OCI-LY7 (cell line): ENCODE results near the gene TCF23. TPM values are rescaled to one million over a fixed set of nuclear protein-coding genes. Genes with fewer than 3 reads are reported as not detected.

ENCODE experiments used
- BruUV-seq: library from RNA; stranded (reverse); fragments of 400-500 nt; replicated peaks from 2 replicates; lab custom pipeline; 2021; lab: Mats Ljungman, UMichigan
- CTCF ChIA-PET: fragments of 300-600 bp; sonication (Branson Sonifier 250); formaldehyde crosslinking; loops from one replicate; lab custom pipeline; 2022; ENCODE audit warnings: antibody characterized with exemption; ENCODE audit not compliant: unreplicated experiment; lab: Charles Lee
- POLR2A ChIA-PET: fragments of 300-600 bp; sonication (Branson Sonifier 250); formaldehyde crosslinking; loops from one replicate; lab custom pipeline; 2022; ENCODE audit warnings: antibody characterized with exemption; lab: Charles Lee
- DNase-seq: peaks from one replicate; pipeline ENCODE4 v3.0.0-alpha.2; 2015; ENCODE audit warnings: low spot score
- H2AFZ ChIP-seq: fragments of 200-600 bp; sonication (generic), shearing (Covaris generic); 2 replicates; pipeline ENCODE4 v1.6.1; 2014; ENCODE audit warnings: mild to moderate bottlenecking, antibody characterized with exemption, low read length, moderate library complexity
- H3K27ac ChIP-seq: fragments of 200-600 bp; sonication (generic); 2 replicates; pipeline ENCODE4 v1.5.1; 2014; ENCODE audit warnings: mixed run types, low read depth, mild to moderate bottlenecking, moderate library complexity, low read length, inconsistent platforms; ENCODE audit not compliant: poor library complexity, severe bottlenecking
- H3K36me3 ChIP-seq: fragments of 200-600 bp; sonication (generic); 2 replicates; pipeline ENCODE4 v1.6.1; 2014; ENCODE audit warnings: mild to moderate bottlenecking, antibody characterized with exemption, low read length, moderate library complexity, mixed read lengths; ENCODE audit not compliant: insufficient read depth
- H3K4me1 ChIP-seq: fragments of 200-600 bp; sonication (generic); 2 replicates; pipeline ENCODE4 v1.5.1; 2014; ENCODE audit warnings: mild to moderate bottlenecking, low read length; ENCODE audit not compliant: insufficient read depth, poor library complexity, severe bottlenecking
- H3K4me2 ChIP-seq: fragments of 200-600 bp; sonication (generic); 2 replicates; pipeline ENCODE4 v1.6.1; 2014; ENCODE audit warnings: mild to moderate bottlenecking, low read length
- H3K4me3 ChIP-seq: fragments of 200-600 bp; sonication (generic); 2 replicates; pipeline ENCODE4 v1.5.1; 2014; ENCODE audit warnings: mild to moderate bottlenecking, low read depth, low read length; ENCODE audit not compliant: poor library complexity, severe bottlenecking
- H3K79me2 ChIP-seq: fragments of 200-600 bp; sonication (generic); 2 replicates; pipeline ENCODE4 v1.6.1; 2016; ENCODE audit warnings: low read depth, mild to moderate bottlenecking, low read length, moderate library complexity, mixed read lengths; ENCODE audit not compliant: insufficient read depth
- H3K9me2 ChIP-seq: fragments of 200-600 bp; sonication (generic); 2 replicates; pipeline ENCODE4 v1.6.1; 2016; ENCODE audit warnings: mild to moderate bottlenecking, low read length, mixed read lengths; ENCODE audit not compliant: insufficient read depth
- H3K9me3 ChIP-seq: fragments of 200-600 bp; sonication (generic); 2 replicates; pipeline ENCODE4 v1.6.1; 2014; ENCODE audit warnings: mild to moderate bottlenecking, mixed run types, low read length, mixed read lengths
- H4K20me1 ChIP-seq: fragments of 200-600 bp; sonication (generic); 2 replicates; pipeline ENCODE4 v1.6.1; 2014; ENCODE audit warnings: mild to moderate bottlenecking, antibody characterized with exemption, low read length, moderate library complexity, mixed read lengths; ENCODE audit not compliant: insufficient read depth
- CTCF ChIP-seq: fragments of 200-600 bp; sonication (generic); conservative IDR thresholded peaks from 2 replicates; pipeline ENCODE4 v1.5.1; 2014; ENCODE audit warnings: mild to moderate bottlenecking, antibody characterized with exemption, low read length, moderate library complexity, mixed read lengths
- EZH2phosphoT487 ChIP-seq: fragments of 200-600 bp; sonication (generic); IDR thresholded peaks from 2 replicates; pipeline ENCODE4 v1.6.1; 2018; ENCODE audit warnings: low read depth, borderline replicate concordance, mild to moderate bottlenecking, mixed run types, antibody characterized with exemption, low read length, moderate library complexity, mixed read lengths
- intact Hi-C: fragments of 100-400 bp; cut with micrococcal nuclease; formaldehyde crosslinking; loops from one replicate; pipeline ENCODE4 v1.10.0; 2022; ENCODE audit not compliant: unreplicated experiment
- total RNA-seq, 2 experiments: library from RNA; depleted of rRNA in 1 of 2; stranded (reverse); fragments of >200 nt in 1 of 2; shearing (Covaris generic) in 1 of 2; gene quantifications; 2 replicates each; pipeline ENCODE4 v1.2.3, GENCODE V29; 2014 to 2022

Gene TCF23
- total RNA-seq, 2 experiments from 2014 or later: 0.25 TPM; not detected in 1

DNA sequence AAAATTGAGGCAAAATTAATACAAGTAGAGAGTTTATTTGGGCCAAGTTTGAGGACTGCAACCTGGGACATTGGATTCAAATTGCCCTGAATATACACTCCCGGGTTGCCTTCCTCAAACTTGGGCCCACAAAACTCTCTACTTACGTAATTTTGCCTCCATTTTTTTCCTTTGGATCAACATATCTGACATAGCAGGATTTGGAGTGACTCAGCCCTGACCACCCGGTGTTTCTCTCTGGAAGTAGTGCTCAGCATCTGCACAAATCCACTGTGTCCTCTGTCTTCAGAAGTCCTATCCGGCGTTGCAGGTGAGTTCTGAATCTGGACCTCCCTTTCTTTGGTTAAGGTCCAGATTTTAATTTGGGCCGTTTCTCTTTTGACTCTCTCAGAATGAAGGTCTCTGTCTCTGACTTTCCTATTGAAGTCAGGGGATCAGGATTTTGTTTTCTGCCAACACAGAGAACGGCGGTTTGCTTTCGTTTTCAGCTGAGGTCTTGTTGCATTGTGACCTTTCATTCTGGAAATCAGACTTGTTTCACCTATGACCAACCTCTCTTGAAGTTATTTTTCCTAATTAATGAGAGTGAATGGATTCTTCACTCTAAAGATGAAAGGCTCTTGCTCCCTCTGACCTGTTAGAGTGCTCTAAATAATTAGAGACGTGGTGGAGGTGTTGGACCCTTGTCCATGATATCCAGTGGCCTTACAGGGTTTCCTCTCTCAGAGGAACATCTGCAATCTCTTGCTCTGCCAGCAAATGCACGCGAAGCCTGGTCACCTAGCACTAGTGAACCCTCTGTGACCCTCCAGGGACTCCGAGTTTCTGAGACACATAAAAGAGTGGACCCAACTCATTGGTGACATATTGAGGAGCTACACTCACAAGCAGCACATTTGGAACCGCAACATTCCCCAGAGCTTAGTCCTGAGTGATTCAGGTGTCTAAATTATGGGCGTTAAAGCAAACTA lies 13.6 kb downstream of the TCF23 start:
- no peaks in the 10 kb centered on the region for H3K79me2 ChIP-seq
- H4K20me1 ChIP-seq: no peaks in the 10 kb centered on the region
- H3K27ac ChIP-seq: peak overlapping the region; percentile 86
- peak overlapping the region; percentile 23; the same call in 1 of the 2 replicates for H2AFZ ChIP-seq
- H3K9me3 ChIP-seq: peaks cover 22% of the 10 kb centered on the region; the same call in 1 of the 2 replicates
- no peak overlapping the region for H3K4me2 ChIP-seq
- BruUV-seq: no TSS peak
- POLR2A ChIA-PET: interaction anchor here (0.5 to 0.7 kb wide), 2 partner anchors 28 to 217 kb away, joined by 3 read pairs; no protein-coding TSS in a partner anchor
- CTCF ChIA-PET: no interaction called here
- peaks cover 9% of the 10 kb centered on the region; the same call in 1 of the 2 replicates for H3K36me3 ChIP-seq
- peaks cover 56% of the 10 kb centered on the region for H3K4me1 ChIP-seq
- no peak for DNase-seq
- H3K9me2 ChIP-seq: no peaks in the 10 kb centered on the region
- intact Hi-C loops: no loop called here
- TF ChIP-seq EZH2phosphoT487: no peak
- no peak for TF ChIP-seq CTCF
- no peak overlapping the region for H3K4me3 ChIP-seq

- peaks cover 9% of the 10 kb centered on the region; the same call in 1 of the 2 replicates for H3K36me3 ChIP-seq
- H3K4me3 ChIP-seq: peak overlapping the region; percentile 32
- ChIA-PET POLR2A (interaction anchor here (0.6 to 1.4 kb wide), 7 partner anchors 12 to 1752 kb away, joined by 3 to 15 read pairs (median 3); no protein-coding TSS in a partner anchor), CTCF (interaction anchor here (1.1 kb wide), 1 partner anchor 12 kb away, joined by 3 read pairs; no protein-coding TSS in a partner anchor)
- peak overlapping the region; percentile 87 for H2AFZ ChIP-seq
- H3K27ac ChIP-seq: peak overlapping the region; percentile 86
- intact Hi-C loops: loop anchor here (2.0 kb wide), 1 partner anchor 30 kb away; the partner anchor contains the start of gene PREB
- TF ChIP-seq CTCF (no peak), EZH2phosphoT487 (no peak)
- H3K9me3 ChIP-seq: peaks cover 22% of the 10 kb centered on the region; the same call in 1 of the 2 replicates
- peaks cover 71% of the 10 kb centered on the region for H3K4me1 ChIP-seq
- peak; percentile 64 for DNase-seq
- H3K4me2 ChIP-seq: peak overlapping the region; percentile 59
- no peaks in the 10 kb centered on the region for H3K79me2 ChIP-seq
- no peaks in the 10 kb centered on the region for H4K20me1 ChIP-seq
- H3K9me2 ChIP-seq: no peaks in the 10 kb centered on the region
- BruUV-seq: no TSS peak
These were observed 16.4 kb downstream of the TCF23 start for GRCh38 chr2:27164960-27165763.
